Sigmoid colon (tissue), 4 donors: ENCODE results near the gene FBXW4.

ENCODE experiments used
- POLR2A ChIP-seq, 2 donors: fragments of 450-650 bp; IDR thresholded peaks; one replicate each; pipeline ENCODE4 v1.6.1; 2016; ENCODE audit warnings: antibody characterized with exemption in 2 of 2, mild to moderate bottlenecking in 2 of 2, moderate library complexity in 2 of 2
- POLR2AphosphoS5 ChIP-seq, 4 donors: sonication (generic); formaldehyde crosslinking; IDR thresholded peaks; one replicate each; pipeline ENCODE4 v1.6.1; 2017; ENCODE audit warnings: antibody characterized with exemption in 4 of 4
- TF ChIP-seq, protein P1 (sequence below), 4 experiments: fragments of 450-650 bp in 3 of 4; fragments of 200-600 bp in 1 of 4; IDR thresholded peaks; one replicate each; pipeline ENCODE4 v1.5.1; 2016 to 2019; ENCODE audit warnings: antibody characterized with exemption in 4 of 4, mild to moderate bottlenecking in 3 of 4, moderate library complexity in 2 of 4

DNA sequence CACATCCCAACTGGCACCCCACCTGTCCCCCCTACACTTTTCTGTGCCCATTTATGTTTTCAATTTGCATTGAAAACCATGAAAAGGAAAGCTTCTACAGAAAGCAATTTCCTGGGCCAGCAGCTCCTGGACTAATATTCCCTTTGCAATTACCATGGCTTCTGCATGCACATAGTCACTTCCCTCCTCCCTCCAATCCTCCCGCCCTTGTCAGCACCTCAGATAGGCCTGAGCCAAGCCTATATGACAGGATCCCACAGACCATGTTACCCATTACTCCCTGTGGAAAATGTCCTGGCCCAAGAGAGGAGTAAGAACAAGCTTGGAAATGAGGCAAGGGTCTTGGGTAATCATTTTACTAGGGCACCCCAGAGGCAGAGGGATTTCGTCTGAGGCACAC lies 38.1 kb downstream of the FBXW4 start:
- TF ChIP-seq, protein P1, sequence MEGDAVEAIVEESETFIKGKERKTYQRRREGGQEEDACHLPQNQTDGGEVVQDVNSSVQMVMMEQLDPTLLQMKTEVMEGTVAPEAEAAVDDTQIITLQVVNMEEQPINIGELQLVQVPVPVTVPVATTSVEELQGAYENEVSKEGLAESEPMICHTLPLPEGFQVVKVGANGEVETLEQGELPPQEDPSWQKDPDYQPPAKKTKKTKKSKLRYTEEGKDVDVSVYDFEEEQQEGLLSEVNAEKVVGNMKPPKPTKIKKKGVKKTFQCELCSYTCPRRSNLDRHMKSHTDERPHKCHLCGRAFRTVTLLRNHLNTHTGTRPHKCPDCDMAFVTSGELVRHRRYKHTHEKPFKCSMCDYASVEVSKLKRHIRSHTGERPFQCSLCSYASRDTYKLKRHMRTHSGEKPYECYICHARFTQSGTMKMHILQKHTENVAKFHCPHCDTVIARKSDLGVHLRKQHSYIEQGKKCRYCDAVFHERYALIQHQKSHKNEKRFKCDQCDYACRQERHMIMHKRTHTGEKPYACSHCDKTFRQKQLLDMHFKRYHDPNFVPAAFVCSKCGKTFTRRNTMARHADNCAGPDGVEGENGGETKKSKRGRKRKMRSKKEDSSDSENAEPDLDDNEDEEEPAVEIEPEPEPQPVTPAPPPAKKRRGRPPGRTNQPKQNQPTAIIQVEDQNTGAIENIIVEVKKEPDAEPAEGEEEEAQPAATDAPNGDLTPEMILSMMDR (IDR thresholded peaks at IDR 0.05), result no peak
- no peak for TF ChIP-seq POLR2AphosphoS5 (IDR thresholded peaks at IDR 0.05)
- TF ChIP-seq POLR2A (IDR thresholded peaks at IDR 0.05), result no peak
